Measurements from ENCODE around the gene PAX5. TPM values are rescaled to one million over a fixed set of nuclear protein-coding genes. Genes with fewer than 3 reads are reported as not detected.

Gene PAX5
- total and polyA plus RNA-seq, 2 of the 13 experiments (the other 11 are each of a cell fraction or from before 2014, with no cell fraction given) = not detected

- TF ChIP-seq ZNF75D (CRISPR knock-in tag; IDR thresholded peaks at IDR 0.05; ENCODE audit: borderline replicate concordance) = no peak
- TF ChIP-seq NCOA2 (CRISPR knock-in tag; IDR thresholded peaks at IDR 0.05) = peak; percentile 63
- TF ChIP-seq HBP1 (CRISPR knock-in tag; IDR thresholded peaks at IDR 0.05; ENCODE audit: low read depth) = peak; percentile 97
- TF ChIP-seq SMARCE1 (IDR thresholded peaks at IDR 0.05; ENCODE audit: borderline replicate concordance) = no peak
- TF ChIP-seq ZNF468 (CRISPR knock-in tag; IDR thresholded peaks at IDR 0.05) = peak; percentile 79; the same call in 1 of the 2 replicates
- peak; percentile 91 for TF ChIP-seq ZNF501 (CRISPR knock-in tag; IDR thresholded peaks at IDR 0.05)
- TF ChIP-seq AGO2 (optimal IDR thresholded peaks at IDR 0.05; ENCODE audit: low read depth, low read length) = no peak
- no peak for TF ChIP-seq ZNF839 (CRISPR knock-in tag; IDR thresholded peaks at IDR 0.05; ENCODE audit: borderline replicate concordance)
- peak; percentile 54 for TF ChIP-seq ZNF781 (CRISPR knock-in tag; IDR thresholded peaks at IDR 0.05; ENCODE audit: borderline replicate concordance, not compliant biosample characterization)
- TF ChIP-seq TBX3 (IDR thresholded peaks at IDR 0.05; ENCODE audit: borderline replicate concordance) = no peak
- peak; percentile 98 for TF ChIP-seq ZNF431 (CRISPR knock-in tag; IDR thresholded peaks at IDR 0.05; ENCODE audit: borderline replicate concordance, low read depth)
- peak; percentile 100 for TF ChIP-seq MTF2 (CRISPR knock-in tag; IDR thresholded peaks at IDR 0.05; ENCODE audit: borderline replicate concordance)
- TF ChIP-seq ZNF251 (CRISPR knock-in tag; IDR thresholded peaks at IDR 0.05) = peak; percentile 80; the same call in 1 of the 2 replicates
- TF ChIP-seq CHD2 (IDR thresholded peaks at IDR 0.05; ENCODE audit: low read depth, low read length) = 0 out of 2 replicates have a peak, but pooled peaks have one; percentile 25
- TF ChIP-seq ZNF619 (CRISPR knock-in tag; IDR thresholded peaks at IDR 0.05) = peak; percentile 37; the same call in 1 of the 2 replicates
- TF ChIP-seq ZNF614 (CRISPR knock-in tag; IDR thresholded peaks at IDR 0.05; ENCODE audit: borderline replicate concordance) = 0 out of 2 replicates have a peak, but pooled peaks have one; percentile 44
- peak; percentile 81 for TF ChIP-seq RARA (CRISPR knock-in tag; IDR thresholded peaks at IDR 0.05)
- TF ChIP-seq SP1 (IDR thresholded peaks at IDR 0.05) = no peak
- TF ChIP-seq SP1 (CRISPR knock-in tag; IDR thresholded peaks at IDR 0.05) = peak; percentile 89
- TF ChIP-seq GATAD1 (CRISPR knock-in tag; IDR thresholded peaks at IDR 0.05) = peak; percentile 74
- peak; percentile 62; the same call in 1 of the 2 replicates for TF ChIP-seq DR1 (CRISPR knock-in tag; IDR thresholded peaks at IDR 0.05)
- TF ChIP-seq ZNF335 (CRISPR knock-in tag; IDR thresholded peaks at IDR 0.05) = peak; percentile 81; the same call in 1 of the 2 replicates
- peak; percentile 91; the same call in 1 of the 2 replicates for TF ChIP-seq BATF2 (CRISPR knock-in tag; IDR thresholded peaks at IDR 0.05)
- TF ChIP-seq AKAP8 (CRISPR knock-in tag; IDR thresholded peaks at IDR 0.05) = no peak
- peak; percentile 78 for TF ChIP-seq TFDP1 (CRISPR knock-in tag; IDR thresholded peaks at IDR 0.05; ENCODE audit: borderline replicate concordance)
- TF ChIP-seq ZSCAN5A (CRISPR knock-in tag; IDR thresholded peaks at IDR 0.05; ENCODE audit: borderline replicate concordance) = peak; percentile 74; the same call in 1 of the 2 replicates
Observed at GRCh38 chr9:37027582-37028419, 6.3 kb downstream of the PAX5 start (continued).

Measured in HepG2 (cell line).